Measurements from ENCODE around the gene PWP2. TPM values are rescaled to one million over a fixed set of nuclear protein-coding genes. Genes with fewer than 3 reads are reported as not detected.
"Not testable (repeated sequence)": the region's sequence is repeated elsewhere in the genome, so short reads cannot be mapped to it uniquely, and the experiment has no call there.

Gene PWP2
- polyA plus RNA-seq (2013, experiment 1 of 2): 4.9 TPM
- polyA plus RNA-seq (2013, experiment 2 of 2): 3.7 TPM

DNA sequence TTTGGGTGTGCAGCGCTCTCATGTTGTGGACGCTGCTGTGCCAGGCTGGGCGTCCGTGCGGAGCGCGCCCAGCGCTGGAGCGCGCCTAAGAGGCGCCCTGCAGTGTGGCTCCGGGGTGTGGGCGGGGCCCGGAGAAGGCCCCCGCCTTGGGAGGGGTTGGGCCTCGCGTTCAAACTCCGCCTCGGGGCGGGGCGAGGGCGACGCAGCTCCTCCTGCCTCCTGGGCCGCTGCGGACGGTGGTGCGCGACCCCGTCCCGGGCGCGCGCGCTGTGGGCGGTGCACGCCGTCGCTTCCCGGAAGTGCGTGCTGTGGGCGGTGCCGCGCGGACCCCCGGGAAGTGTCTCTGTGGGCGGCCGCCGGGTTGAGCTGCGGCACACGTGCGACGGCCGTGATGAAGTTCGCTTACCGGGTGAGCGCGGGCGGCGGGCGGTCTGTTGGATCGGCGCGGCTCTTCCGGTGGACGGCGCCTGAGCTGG lies at the start of gene PWP2:
TSS of gene PWP2 (plus strand) at position 374 of the 476 bp plus-strand sequence. CDS start at position 392, 18 bp downstream.
- not testable (repeated sequence) for H3K27ac ChIP-seq (ENCODE audit: low read depth, low read length); H3K9me3 ChIP-seq (ENCODE audit: insufficient read depth, low read depth, low read length); H3K4me1 ChIP-seq (ENCODE audit: insufficient read depth, low read length); H3K36me3 ChIP-seq (ENCODE audit: insufficient read depth, low read length); H3K27me3 ChIP-seq (ENCODE audit: insufficient read depth, low read length); H3K9ac ChIP-seq (ENCODE audit: low read depth, low read length)
- WGBS: 0% methylated on average over 9 of the region's 66 CpGs
- peak within 1 kb of the TSS; percentile 41 for H3K4me3 ChIP-seq (ENCODE audit: low read length)

DNA sequence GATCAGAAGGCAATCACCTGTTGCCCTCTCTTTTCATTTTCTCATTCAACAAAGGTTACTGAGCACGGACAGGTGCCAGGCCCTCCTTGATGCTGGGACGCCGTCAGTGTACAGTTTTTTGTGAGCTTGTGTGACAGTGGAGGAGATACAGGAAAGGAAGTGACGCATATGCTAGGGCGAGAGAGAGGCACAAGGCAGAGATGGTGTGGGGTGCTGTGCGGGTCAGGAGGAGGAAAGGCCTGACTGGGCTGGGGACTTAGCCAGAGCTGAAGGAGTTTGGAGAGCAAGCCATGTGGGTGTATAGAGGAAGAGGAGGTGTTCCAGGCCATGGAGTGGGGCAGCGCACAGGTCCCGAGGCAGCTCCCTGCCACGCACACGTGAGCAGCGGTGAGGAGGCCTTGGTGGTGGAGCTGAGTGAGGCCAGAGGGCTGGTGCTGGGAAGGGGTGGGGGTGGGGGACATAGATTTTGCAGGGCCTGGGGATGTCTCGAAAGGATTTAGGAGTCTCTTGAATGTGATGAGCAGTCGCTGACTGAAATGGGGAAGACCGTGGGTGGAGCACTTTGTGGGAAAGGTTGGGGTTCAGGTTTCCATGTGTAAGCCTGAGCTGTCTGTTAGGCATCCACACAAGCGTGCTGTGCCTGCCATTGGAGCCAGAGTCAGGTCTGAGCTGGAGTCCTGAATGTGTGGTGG lies 49.1 kb upstream of the PWP2 start:
- no peak overlapping the region for H3K27ac ChIP-seq (ENCODE audit: low read depth, low read length)
- 93% methylated on average over 15 of the region's 15 CpGs for WGBS
- H3K36me3 ChIP-seq (ENCODE audit: insufficient read depth, low read length): peaks cover 67% of the 10 kb centered on the region
- no peaks in the 10 kb centered on the region for H3K9me3 ChIP-seq (ENCODE audit: insufficient read depth, low read depth, low read length)
- no peaks in the 10 kb centered on the region for H3K27me3 ChIP-seq (ENCODE audit: insufficient read depth, low read length)
- H3K9ac ChIP-seq (ENCODE audit: low read depth, low read length): no peak overlapping the region
- no peaks in the 10 kb centered on the region for H3K4me1 ChIP-seq (ENCODE audit: insufficient read depth, low read length)
- H3K4me3 ChIP-seq (ENCODE audit: low read length): no peak overlapping the region

DNA sequence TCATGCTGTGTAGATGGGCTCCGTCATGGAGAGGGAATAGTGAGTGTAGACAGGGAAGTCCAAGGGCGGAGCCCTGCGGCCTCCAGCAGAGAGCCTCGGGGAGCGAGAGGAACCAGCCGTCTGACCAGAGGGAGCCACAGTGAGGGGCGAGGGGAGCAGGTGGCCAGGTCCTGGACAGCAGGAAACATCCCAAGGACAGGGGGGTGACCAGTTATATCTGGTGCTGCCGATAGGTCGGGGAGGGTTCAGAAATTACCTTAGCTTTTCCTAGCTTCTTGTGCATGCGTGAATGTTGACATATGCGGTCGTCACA lies 48.6 kb upstream of the PWP2 start:
- H3K9ac ChIP-seq (ENCODE audit: low read depth, low read length): no peak overlapping the region
- H3K9me3 ChIP-seq (ENCODE audit: insufficient read depth, low read depth, low read length): no peaks in the 10 kb centered on the region
- H3K4me3 ChIP-seq (ENCODE audit: low read length): no peak overlapping the region
- no peaks in the 10 kb centered on the region for H3K27me3 ChIP-seq (ENCODE audit: insufficient read depth, low read length)
- WGBS: 91% methylated on average over 12 of the region's 12 CpGs
- H3K36me3 ChIP-seq (ENCODE audit: insufficient read depth, low read length): peaks cover 67% of the 10 kb centered on the region
- H3K27ac ChIP-seq (ENCODE audit: low read depth, low read length): no peak overlapping the region
- no peaks in the 10 kb centered on the region for H3K4me1 ChIP-seq (ENCODE audit: insufficient read depth, low read length)

DNA sequence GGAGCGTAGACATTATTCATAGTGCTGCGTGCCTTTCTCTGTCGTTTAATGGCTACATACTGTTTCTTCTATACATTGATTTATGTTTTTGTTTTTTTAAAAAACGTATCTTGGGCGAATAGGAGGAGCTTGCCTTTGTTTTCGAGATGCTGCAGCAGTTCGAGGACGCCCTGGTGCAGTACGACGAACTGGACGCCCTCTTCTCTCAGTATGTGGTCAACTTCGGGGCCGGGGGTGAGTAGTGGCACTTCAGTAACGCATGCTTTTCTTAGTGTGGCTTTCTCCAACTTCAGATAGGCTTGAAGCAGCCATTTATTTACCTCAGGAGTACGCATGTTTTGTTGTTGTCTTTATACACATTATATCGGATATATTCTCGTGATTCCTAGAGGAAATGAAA lies 48.2 kb upstream of the PWP2 start:
- WGBS: 96% methylated on average over 14 of the region's 17 CpGs
- Histone ChIP-seq H3K4me3 (ENCODE audit: low read length) (no peak overlapping the region), H3K9ac (ENCODE audit: low read depth, low read length) (no peak overlapping the region), H3K27ac (ENCODE audit: low read depth, low read length) (no peak overlapping the region), H3K4me1 (ENCODE audit: insufficient read depth, low read length) (no peaks in the 10 kb centered on the region), H3K27me3 (ENCODE audit: insufficient read depth, low read length) (no peaks in the 10 kb centered on the region), H3K36me3 (ENCODE audit: insufficient read depth, low read length) (peaks cover 67% of the 10 kb centered on the region), H3K9me3 (ENCODE audit: insufficient read depth, low read depth, low read length) (no peaks in the 10 kb centered on the region)

DNA sequence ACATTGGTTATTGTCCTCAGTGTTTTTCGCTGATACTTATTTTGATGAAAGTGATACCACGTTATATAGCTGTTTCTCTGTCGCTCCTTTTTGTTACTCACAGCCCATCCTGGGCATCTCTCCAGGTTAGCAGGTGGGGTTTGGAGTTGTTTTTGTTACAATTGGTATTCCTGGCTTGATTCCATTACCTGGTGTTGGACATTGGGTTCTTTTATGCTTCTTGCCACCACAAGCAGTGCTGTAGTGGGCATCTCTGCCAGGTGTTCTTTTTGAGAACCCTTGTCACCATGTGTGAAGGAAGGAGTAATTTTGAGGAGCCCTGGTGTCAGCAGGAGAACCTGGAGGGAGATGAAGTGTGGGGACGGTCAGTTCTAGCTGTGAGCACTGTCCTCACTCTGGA lies 47.5 kb upstream of the PWP2 start:
- WGBS: 94% methylated on average over 4 of the region's 4 CpGs
- Histone ChIP-seq H3K27me3 (ENCODE audit: insufficient read depth, low read length) (no peaks in the 10 kb centered on the region), H3K9ac (ENCODE audit: low read depth, low read length) (no peak overlapping the region), H3K4me3 (ENCODE audit: low read length) (no peak overlapping the region), H3K36me3 (ENCODE audit: insufficient read depth, low read length) (peaks cover 69% of the 10 kb centered on the region), H3K4me1 (ENCODE audit: insufficient read depth, low read length) (no peaks in the 10 kb centered on the region), H3K9me3 (ENCODE audit: insufficient read depth, low read depth, low read length) (no peaks in the 10 kb centered on the region), H3K27ac (ENCODE audit: low read depth, low read length) (no peak overlapping the region)

DNA sequence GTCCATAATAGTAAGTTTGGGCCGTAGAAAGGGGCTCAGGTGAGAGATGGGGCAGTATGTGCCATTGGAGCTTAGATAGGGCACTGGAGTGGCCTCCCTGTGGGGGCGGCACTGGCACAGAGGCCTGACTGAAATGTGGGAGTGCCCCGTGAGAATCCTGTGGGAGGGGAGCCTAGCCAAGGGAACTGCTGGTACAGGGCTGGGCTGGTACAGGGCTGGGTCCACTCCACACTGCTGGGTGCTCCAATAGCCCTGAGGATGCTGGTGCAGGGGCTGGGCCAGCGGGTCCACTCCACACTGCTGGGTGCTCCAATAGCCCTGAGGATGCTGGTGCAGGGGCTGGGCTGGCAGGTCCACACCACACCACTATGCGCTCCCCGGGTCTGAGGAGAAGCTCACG lies 44.8 kb upstream of the PWP2 start:
- Histone ChIP-seq H3K27me3 (ENCODE audit: insufficient read depth, low read length) (no peaks in the 10 kb centered on the region), H3K36me3 (ENCODE audit: insufficient read depth, low read length) (peaks cover 70% of the 10 kb centered on the region), H3K9me3 (ENCODE audit: insufficient read depth, low read depth, low read length) (no peaks in the 10 kb centered on the region), H3K4me3 (ENCODE audit: low read length) (no peak overlapping the region), H3K9ac (ENCODE audit: low read depth, low read length) (no peak overlapping the region), H3K27ac (ENCODE audit: low read depth, low read length) (no peak overlapping the region), H3K4me1 (ENCODE audit: insufficient read depth, low read length) (peaks cover 6% of the 10 kb centered on the region; the same call in 1 of the 2 replicates)
- WGBS: 93% methylated on average over 7 of the region's 7 CpGs

DNA sequence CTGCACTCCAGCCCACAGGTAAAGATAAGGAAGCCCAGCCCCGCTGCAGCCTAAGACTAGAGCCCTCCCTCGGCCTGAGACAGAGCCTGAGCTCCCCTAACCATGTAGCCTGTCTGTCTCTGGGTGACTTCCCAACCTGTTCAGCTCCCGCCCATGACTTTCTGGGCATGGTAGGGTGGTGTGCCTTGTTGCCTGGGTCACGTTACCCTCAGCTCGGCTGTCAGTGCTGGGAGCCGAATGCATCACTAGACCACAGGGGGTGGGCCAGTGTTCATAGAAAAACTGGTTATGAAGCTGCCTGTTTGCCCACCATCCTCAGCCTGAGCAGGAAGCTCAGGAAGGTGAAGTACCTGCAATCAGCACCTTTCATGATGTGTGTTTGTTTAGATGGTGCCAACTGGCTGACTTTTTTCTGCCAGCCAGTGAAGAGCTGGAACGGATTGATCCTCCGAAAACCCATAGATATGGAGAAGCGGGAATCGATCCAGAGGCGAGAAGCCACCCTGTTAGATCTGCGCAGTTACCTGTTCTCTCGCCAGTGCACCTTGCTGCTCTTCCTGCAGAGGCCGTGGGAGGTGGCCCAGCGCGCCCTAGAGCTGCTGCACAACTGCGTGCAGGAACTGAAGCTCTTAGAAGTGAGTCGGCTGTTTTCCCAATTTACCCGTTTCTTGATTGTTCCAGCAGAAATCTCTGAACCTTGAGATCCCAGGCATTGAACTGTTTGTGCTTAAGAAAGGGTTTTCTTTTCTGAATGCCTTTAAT lies 43.9 kb upstream of the PWP2 start:
- Histone ChIP-seq H3K9ac (ENCODE audit: low read depth, low read length) (no peak overlapping the region), H3K9me3 (ENCODE audit: insufficient read depth, low read depth, low read length) (no peaks in the 10 kb centered on the region), H3K36me3 (ENCODE audit: insufficient read depth, low read length) (peaks cover 66% of the 10 kb centered on the region), H3K27me3 (ENCODE audit: insufficient read depth, low read length) (no peaks in the 10 kb centered on the region), H3K4me3 (ENCODE audit: low read length) (no peak overlapping the region), H3K4me1 (ENCODE audit: insufficient read depth, low read length) (peaks cover 6% of the 10 kb centered on the region; the same call in 1 of the 2 replicates), H3K27ac (ENCODE audit: low read depth, low read length) (no peak overlapping the region)
- WGBS: 96% methylated on average over 19 of the region's 19 CpGs

DNA sequence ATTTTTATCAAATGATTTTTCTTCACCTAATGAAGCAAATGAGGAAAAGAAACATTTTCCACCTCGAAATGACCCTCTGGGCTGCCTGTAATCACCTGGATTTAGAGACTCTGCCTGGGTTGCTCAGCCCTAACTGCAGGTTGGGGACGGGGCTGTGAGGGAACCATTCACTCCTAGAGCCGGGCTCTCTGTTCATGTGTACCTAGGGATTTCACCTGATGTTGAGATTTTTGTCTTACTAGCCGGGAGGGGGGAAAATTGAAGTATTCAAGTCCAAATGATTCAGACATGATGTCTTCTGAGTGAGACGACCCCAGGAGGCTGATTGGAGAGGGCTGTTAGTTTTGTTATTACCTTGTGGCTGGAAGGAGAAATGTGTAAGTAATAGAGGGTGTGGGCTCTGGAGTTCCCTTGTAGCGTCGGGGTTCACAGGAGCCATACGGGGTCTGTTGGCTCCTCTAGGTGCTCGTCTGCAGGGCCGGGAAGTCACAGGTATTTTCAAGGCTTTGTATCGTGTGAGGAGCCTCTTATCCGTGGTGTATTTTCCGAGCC lies 42.3 kb upstream of the PWP2 start:
- 95% methylated on average over 13 of the region's 13 CpGs for WGBS
- no peak overlapping the region for H3K4me3 ChIP-seq (ENCODE audit: low read length)
- no peak overlapping the region for H3K9ac ChIP-seq (ENCODE audit: low read depth, low read length)
- H3K4me1 ChIP-seq (ENCODE audit: insufficient read depth, low read length): peaks cover 6% of the 10 kb centered on the region; the same call in 1 of the 2 replicates
- no peak overlapping the region for H3K27ac ChIP-seq (ENCODE audit: low read depth, low read length)
- H3K27me3 ChIP-seq (ENCODE audit: insufficient read depth, low read length): no peaks in the 10 kb centered on the region
- no peaks in the 10 kb centered on the region for H3K9me3 ChIP-seq (ENCODE audit: insufficient read depth, low read depth, low read length)
- H3K36me3 ChIP-seq (ENCODE audit: insufficient read depth, low read length): peaks cover 59% of the 10 kb centered on the region

DNA sequence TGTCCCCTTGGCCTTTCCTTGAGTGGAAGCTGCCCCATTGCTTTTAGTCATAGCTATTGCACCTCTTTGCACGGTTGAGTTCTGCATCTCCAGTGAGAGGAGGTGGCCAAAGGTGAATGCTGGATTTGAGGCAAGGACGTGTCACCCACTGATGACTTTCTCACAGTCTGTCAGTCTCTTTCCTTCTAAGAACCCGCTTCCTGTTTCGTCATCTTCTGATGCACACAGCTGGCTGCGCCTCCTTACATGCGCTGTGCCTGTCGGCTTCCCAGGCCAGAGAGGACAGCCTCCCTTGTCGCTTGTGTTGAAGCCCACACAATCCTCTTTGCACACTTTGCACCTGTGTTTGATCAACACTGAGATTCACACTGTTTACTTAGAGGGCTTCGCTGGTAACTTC lies 41.8 kb upstream of the PWP2 start:
- H3K36me3 ChIP-seq (ENCODE audit: insufficient read depth, low read length): peaks cover 57% of the 10 kb centered on the region
- H3K4me1 ChIP-seq (ENCODE audit: insufficient read depth, low read length): peaks cover 6% of the 10 kb centered on the region; the same call in 1 of the 2 replicates
- 95% methylated on average over 9 of the region's 9 CpGs for WGBS
- H3K27ac ChIP-seq (ENCODE audit: low read depth, low read length): no peak overlapping the region
- no peak overlapping the region for H3K9ac ChIP-seq (ENCODE audit: low read depth, low read length)
- no peaks in the 10 kb centered on the region for H3K27me3 ChIP-seq (ENCODE audit: insufficient read depth, low read length)
- no peak overlapping the region for H3K4me3 ChIP-seq (ENCODE audit: low read length)
- H3K9me3 ChIP-seq (ENCODE audit: insufficient read depth, low read depth, low read length): no peaks in the 10 kb centered on the region

DNA sequence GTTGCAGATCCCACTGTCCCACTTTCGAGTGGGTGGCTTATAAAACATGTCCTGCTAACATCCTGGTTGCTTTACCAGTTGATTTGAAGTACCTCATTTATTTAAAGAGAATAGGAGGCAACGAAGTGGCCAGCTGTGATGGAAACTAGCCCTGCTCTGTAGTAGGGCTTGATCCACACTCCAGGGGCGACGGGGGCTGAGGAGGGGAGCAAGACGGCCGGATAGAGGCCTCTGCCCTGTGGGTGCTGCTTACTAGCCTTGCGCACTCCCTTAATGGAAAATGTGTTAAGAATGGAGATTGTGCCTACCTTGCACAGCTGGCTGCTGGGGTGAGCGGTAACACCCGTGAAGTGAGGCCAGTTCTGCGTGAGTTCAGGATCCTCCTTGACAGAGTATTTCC lies 41.1 kb upstream of the PWP2 start:
- H3K27ac ChIP-seq (ENCODE audit: low read depth, low read length): no peak overlapping the region
- peaks cover 6% of the 10 kb centered on the region; the same call in 1 of the 2 replicates for H3K4me1 ChIP-seq (ENCODE audit: insufficient read depth, low read length)
- no peak overlapping the region for H3K9ac ChIP-seq (ENCODE audit: low read depth, low read length)
- no peaks in the 10 kb centered on the region for H3K9me3 ChIP-seq (ENCODE audit: insufficient read depth, low read depth, low read length)
- H3K36me3 ChIP-seq (ENCODE audit: insufficient read depth, low read length): peaks cover 57% of the 10 kb centered on the region
- no peak overlapping the region for H3K4me3 ChIP-seq (ENCODE audit: low read length)
- WGBS: 94% methylated on average over 10 of the region's 10 CpGs
- no peaks in the 10 kb centered on the region for H3K27me3 ChIP-seq (ENCODE audit: insufficient read depth, low read length)
